ENCODE data around the gene TRIM33. TPM values are rescaled to one million over a fixed set of nuclear protein-coding genes. Genes with fewer than 3 reads are reported as not detected.

Gene TRIM33
- total RNA-seq, 1 donor from 2014 or later, result 36.2 TPM

DNA sequence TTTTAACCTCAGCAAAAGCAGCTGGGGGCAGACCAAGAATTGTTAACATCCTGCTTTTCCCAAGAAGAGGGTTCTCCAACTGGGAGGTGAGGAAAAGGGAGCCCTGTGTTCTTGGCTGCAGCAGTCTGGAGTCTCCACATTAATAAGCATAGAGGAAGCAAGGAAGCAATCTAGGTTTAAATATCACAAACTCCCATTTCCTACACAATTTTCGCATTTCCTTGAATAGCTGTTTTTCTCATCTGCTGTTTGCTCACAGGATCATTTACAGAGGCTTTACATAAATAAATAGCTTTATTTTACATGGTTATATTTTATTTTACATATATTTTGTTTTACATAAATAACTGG, 124.0 kb downstream of the TRIM33 start:
- DNase-seq (ENCODE audit: low spot score), result no peak
- peaks cover 18% of the 10 kb centered on the region for H3K36me3 Mint-ChIP-seq (ENCODE audit: low read depth, unreplicated experiment)
- peaks cover 3% of the 10 kb centered on the region for H3K27me3 Mint-ChIP-seq (ENCODE audit: unreplicated experiment)
- TF ChIP-seq, protein P1, sequence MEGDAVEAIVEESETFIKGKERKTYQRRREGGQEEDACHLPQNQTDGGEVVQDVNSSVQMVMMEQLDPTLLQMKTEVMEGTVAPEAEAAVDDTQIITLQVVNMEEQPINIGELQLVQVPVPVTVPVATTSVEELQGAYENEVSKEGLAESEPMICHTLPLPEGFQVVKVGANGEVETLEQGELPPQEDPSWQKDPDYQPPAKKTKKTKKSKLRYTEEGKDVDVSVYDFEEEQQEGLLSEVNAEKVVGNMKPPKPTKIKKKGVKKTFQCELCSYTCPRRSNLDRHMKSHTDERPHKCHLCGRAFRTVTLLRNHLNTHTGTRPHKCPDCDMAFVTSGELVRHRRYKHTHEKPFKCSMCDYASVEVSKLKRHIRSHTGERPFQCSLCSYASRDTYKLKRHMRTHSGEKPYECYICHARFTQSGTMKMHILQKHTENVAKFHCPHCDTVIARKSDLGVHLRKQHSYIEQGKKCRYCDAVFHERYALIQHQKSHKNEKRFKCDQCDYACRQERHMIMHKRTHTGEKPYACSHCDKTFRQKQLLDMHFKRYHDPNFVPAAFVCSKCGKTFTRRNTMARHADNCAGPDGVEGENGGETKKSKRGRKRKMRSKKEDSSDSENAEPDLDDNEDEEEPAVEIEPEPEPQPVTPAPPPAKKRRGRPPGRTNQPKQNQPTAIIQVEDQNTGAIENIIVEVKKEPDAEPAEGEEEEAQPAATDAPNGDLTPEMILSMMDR (IDR thresholded peaks at IDR 0.05; ENCODE audit: unreplicated experiment), result no peak
- H3K9me3 Mint-ChIP-seq (ENCODE audit: unreplicated experiment), result no peaks in the 10 kb centered on the region
- H3K4me1 Mint-ChIP-seq (ENCODE audit: unreplicated experiment), result no peaks in the 10 kb centered on the region
- H3K27ac Mint-ChIP-seq (ENCODE audit: unreplicated experiment), result no peak overlapping the region
- no peak overlapping the region for H3K4me3 Mint-ChIP-seq (ENCODE audit: unreplicated experiment)

DNA sequence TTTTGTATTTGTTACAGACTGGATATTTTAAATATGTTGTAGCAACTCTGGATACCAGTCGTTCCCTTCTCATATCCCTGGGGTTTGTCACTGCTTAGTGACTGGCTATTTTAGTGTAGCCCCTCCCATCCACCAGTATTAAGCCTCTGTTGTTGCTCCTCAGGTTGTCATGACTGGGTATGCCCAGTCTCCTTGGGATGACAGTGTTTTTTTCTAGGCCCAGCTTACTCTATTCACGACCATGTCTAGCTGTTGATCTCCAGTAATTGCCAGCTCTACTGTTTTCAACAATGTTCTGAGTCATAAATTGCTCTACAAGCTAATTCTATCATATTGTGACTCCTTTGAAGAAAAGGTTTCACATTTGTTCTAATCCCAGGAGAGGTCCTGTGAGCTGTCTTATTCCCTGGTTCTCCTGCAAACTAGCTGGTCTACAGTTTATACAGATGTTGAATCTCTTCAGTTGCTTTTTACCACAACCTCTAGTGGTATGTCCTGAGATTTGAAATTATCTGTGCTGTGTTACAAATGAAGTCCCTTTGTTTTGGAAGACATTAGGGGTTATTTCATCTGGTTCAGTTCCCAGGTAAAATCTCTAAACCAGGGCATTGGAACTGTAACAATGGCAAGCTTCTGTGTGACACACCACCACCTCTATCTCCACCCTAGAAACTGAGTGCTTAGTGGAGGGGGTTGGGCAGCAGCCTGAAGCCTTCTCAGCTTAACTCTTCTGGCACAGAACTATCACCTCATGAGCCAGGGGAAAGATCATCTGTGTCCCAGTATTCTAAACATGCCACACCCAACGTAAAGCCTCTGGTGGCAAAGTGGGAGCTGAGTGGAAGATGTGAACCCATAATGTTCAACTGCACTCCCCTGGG, 124.6 kb downstream of the TRIM33 start:
- H3K4me1 Mint-ChIP-seq (ENCODE audit: unreplicated experiment), result no peaks in the 10 kb centered on the region
- H3K4me3 Mint-ChIP-seq (ENCODE audit: unreplicated experiment), result no peak overlapping the region
- H3K27me3 Mint-ChIP-seq (ENCODE audit: unreplicated experiment), result peaks cover 2% of the 10 kb centered on the region
- DNase-seq (ENCODE audit: low spot score), result no peak
- TF ChIP-seq, protein P1 (IDR thresholded peaks at IDR 0.05; ENCODE audit: unreplicated experiment), result no peak
- peaks cover 4% of the 10 kb centered on the region for H3K9me3 Mint-ChIP-seq (ENCODE audit: unreplicated experiment)
- H3K36me3 Mint-ChIP-seq (ENCODE audit: low read depth, unreplicated experiment), result peaks cover 16% of the 10 kb centered on the region
- no peak overlapping the region for H3K27ac Mint-ChIP-seq (ENCODE audit: unreplicated experiment)

DNA sequence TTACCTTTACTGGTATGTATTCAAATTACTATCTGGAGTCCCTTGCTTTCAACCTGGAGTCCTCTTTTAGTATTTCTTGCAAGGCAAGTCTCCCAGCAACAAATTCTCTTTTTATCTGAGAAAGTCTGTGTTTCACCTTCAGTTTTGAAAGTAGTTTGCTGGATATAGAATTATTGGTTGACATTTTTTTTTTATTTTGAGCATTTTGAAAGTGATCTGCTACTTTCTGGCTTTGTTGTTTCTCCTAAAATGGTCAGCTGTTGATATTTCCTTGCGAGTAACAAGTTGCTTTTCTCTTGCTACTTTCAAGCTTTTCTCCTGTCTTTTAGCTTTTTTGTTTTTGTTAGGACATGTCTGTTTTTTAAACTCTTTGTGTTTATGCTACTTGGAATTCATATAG, 126.1 kb downstream of the TRIM33 start:
- no peak for DNase-seq (ENCODE audit: low spot score)
- Mint-ChIP-seq H3K9me3 (ENCODE audit: unreplicated experiment) (peaks cover 4% of the 10 kb centered on the region), H3K4me3 (ENCODE audit: unreplicated experiment) (no peak overlapping the region), H3K27ac (ENCODE audit: unreplicated experiment) (no peak overlapping the region), H3K27me3 (ENCODE audit: unreplicated experiment) (peaks cover 2% of the 10 kb centered on the region), H3K4me1 (ENCODE audit: unreplicated experiment) (no peaks in the 10 kb centered on the region), H3K36me3 (ENCODE audit: low read depth, unreplicated experiment) (peaks cover 16% of the 10 kb centered on the region)
- TF ChIP-seq, protein P1 (IDR thresholded peaks at IDR 0.05; ENCODE audit: unreplicated experiment), result no peak

DNA sequence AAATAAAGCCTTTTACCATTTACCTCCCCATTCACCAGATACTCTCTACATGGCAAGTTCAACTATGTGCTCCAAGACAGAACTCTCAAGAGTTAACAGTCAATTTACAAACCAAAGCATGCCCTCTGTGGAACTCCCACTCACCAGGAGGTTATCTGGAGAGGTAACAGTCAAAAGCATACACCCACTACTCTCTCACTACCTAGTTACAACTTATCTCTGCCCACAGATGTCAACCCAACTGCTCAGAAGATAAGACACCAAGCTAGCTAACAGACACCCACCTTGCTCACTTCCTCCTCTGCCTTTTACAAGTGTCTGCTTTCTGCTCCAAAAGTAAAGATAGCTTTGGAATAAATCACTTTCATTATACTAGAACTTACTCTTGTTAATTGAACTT, 131.0 kb downstream of the TRIM33 start:
- DNase-seq (ENCODE audit: low spot score), result no peak
- TF ChIP-seq, protein P1 (IDR thresholded peaks at IDR 0.05; ENCODE audit: unreplicated experiment), result no peak
- Mint-ChIP-seq H3K9me3 (ENCODE audit: unreplicated experiment) (peaks cover 16% of the 10 kb centered on the region), H3K36me3 (ENCODE audit: low read depth, unreplicated experiment) (peaks cover 16% of the 10 kb centered on the region), H3K27ac (ENCODE audit: unreplicated experiment) (no peak overlapping the region), H3K4me3 (ENCODE audit: unreplicated experiment) (no peak overlapping the region), H3K27me3 (ENCODE audit: unreplicated experiment) (no peaks in the 10 kb centered on the region), H3K4me1 (ENCODE audit: unreplicated experiment) (no peaks in the 10 kb centered on the region)

- H3K27ac Mint-ChIP-seq (ENCODE audit: unreplicated experiment), result no peak overlapping the region
- TF ChIP-seq, protein P1 (IDR thresholded peaks at IDR 0.05; ENCODE audit: unreplicated experiment), result no peak
- peaks cover 16% of the 10 kb centered on the region for H3K36me3 Mint-ChIP-seq (ENCODE audit: low read depth, unreplicated experiment)
- DNase-seq (ENCODE audit: low spot score), result no peak
- H3K4me1 Mint-ChIP-seq (ENCODE audit: unreplicated experiment), result no peaks in the 10 kb centered on the region
- H3K9me3 Mint-ChIP-seq (ENCODE audit: unreplicated experiment), result peaks cover 16% of the 10 kb centered on the region
- H3K4me3 Mint-ChIP-seq (ENCODE audit: unreplicated experiment), result no peak overlapping the region
- no peaks in the 10 kb centered on the region for H3K27me3 Mint-ChIP-seq (ENCODE audit: unreplicated experiment)
Measured at GRCh38 chr1:114379358-114379757, 131.6 kb downstream of the TRIM33 start.
